GM18873 (cell line): ENCODE measurements around the gene CFP.

Experiments used
- ATAC-seq: cut with Tn5 transposase; IDR thresholded peaks from one replicate; pipeline ENCODE4 v1.9.1; 2021; ENCODE audit warnings: mild to moderate bottlenecking, moderate library complexity, moderate number of reproducible peaks; ENCODE audit not compliant: unreplicated experiment, low FRiP score

Gene CFP

DNA sequence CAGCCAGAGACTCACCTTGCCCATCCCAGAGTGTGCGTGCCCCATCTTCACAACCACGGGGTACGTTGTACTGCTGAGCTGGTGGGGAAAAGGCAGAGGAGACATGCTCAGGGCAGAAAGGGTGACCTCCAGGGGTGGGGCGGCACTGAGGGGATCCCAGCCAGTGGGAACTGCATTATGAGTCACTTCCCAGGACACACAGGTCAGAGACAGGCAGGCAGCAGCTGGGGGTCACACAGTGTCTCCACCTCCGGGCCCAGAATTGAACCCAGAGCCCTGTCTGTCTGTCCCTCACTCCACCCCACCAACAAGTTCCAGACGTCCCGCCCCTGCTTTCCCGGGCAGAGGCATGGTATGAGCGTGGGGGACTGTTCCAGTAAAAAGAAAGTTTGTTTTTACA is 52.3 kb downstream of the CFP start:
- ATAC-seq = no peak

DNA sequence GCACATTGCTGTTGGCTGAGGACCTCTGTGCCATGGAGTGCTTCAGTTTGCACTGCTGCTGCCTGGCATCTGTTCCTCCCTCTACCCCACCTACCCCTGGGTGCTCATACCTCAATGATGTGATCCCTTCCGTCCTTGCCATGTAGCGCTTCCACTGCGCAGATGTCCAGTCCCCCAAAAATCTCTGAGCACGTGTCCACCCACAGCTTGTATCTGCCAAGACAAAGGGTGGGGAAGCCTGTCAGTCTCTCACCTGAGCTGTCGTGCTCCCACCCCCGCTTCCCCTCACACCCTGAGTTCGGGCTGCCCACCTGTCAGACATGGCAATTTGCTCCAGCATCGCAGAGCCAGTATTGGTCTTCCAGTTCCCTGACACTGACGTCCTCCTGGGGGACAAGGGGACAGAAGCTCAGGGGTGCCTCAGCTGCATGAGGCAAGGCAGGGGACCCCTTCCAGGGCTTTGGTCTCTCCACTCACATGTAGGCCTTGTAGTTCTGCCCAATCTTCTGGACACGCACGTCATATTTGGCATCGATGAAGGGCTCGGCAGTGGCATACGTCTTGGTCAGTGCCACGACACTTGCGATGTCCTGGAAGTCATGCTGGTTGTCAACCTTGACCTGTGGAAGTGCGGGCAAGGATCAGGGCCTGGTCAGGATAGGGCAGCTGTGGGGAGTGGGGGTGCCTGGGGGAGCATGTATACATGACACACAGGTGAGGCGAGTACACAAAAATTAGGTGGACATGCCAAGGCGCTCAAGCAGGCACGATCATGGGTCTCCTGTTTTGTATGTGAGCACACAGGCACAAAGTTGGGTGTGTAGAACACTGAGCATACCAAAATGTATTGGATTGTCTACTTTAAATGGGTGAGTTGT is 53.5 kb downstream of the CFP start:
- ATAC-seq = no peak

DNA sequence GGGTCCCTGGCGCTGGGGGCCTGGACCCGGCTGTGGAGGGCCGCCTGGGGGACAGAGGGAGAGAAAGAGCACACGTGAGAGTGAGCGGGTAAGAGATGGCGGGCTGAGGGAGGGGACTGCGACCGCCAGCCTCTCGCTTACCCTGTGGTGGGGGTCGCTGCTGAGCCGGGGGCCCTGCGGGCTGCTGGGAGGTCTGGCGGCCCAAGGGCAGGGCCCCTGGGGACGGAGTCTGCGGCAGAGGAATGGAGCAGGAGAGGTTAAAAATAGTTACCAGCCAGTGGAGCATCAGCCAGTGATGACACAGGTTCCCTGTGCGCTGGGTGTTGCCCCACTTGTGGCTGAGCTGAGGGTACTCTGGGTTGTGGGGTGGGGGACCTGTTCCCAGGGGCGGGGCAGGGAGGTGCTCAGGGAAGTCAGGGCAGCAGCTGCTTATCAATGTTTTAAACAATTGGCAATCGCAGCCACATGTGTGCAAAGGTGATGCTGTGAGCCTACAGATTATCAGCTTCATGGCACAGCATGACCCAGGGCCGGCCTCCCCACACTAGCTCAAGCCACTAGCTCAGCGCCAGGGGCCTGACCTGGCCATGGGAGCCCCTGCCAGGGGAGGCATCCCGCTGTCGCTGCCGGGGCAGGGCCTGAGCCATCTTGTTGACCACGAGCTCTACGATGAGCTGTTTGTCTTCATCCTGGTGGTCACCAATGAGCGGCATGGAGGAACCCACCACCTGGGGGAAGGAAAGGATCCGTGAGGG is 55.0 kb downstream of the CFP start:
- ATAC-seq = no peak

DNA sequence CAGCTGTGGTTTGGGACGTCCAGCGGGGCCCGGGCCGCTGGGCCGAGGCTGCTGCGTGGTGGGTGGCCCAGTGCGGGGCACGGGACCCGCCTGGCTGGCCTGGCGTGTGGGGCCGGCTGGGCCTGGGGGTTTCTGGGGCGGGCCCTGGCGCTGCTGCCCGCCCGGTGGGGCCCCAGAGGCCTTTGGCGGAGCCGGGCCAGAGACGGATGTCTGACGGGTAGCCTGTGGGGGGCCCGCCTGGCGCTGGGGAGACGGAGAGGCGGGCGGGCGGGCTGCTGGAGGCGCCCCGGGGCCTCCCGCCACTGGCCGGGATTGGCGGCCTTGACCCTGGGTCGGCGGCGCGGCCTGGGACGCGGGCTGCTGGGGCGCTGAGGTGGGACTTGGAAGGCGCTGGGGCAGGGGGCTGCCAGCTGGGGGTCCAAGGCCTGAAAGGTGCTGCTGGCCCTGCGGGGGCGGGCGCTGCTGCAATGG is 55.6 kb downstream of the CFP start:
- ATAC-seq = no peak

DNA sequence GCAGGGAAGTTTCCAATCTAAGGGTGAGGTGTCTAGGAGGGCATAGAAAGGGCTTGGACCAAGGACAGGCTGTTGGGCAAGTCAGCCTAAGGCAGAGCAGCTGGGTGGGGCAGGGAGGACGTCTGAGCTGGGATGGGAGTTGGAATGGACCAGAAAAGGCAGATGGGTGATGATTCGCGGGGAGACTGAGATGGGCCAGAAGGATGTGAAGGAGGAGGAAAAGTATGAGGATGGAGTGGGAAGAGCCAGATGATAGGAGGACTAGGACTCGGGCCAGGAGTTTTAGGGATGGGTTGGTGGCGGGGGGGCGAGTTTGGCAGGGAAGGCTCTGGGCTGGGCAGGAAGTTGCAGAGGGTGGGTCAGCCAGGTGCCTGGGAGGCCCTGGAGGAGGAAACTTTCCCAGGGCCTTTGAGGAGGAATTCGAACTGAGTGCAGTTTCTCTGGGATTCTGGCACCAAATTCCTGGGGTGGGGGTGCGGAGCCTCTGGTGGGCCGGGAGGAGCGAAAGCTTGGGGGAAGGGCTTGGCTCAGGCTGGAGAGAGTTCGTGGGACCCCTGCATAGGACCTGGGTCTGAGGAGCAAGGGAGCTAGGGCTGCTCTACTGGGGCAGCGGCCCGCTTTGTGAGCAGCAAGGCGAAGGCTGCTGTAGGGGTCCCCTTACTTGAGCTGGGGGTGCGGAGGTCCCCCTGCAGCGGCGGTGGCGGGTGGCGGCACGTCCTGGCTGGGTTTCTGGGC is 56.2 kb downstream of the CFP start:
- ATAC-seq = no peak
